Measurements from ENCODE around the gene PNP.

The PNP gene

DNA sequence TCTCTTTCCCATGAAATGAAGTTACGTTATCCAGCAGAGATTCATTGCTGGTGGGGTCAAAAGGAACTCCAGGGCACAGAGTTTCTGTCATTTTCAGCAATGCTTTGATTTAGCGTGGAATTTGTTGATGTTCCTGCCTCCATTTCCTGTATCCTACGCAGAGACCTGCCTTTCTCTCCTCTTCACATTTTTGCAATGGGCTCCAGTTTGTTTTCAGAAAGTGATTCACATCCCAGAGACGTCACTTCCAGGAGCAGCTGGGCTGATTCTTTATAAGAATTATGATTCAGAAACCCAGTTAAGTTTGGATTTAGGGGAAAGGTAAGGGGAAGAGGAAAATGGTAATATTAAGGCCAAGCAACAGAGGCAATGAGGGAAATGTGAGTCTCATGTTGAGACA, 47.7 kb downstream of the PNP start:
- no peak for TF ChIP-seq CTCF (IDR thresholded peaks at IDR 0.05; ENCODE audit: low read depth, low read length, missing control alignments)
- H3K4me3 ChIP-seq (replicated peaks; ENCODE audit: low read depth, low read length) = no peak overlapping the region
- no peak for DNase-seq (ENCODE audit: extremely low read depth, low read depth)

DNA sequence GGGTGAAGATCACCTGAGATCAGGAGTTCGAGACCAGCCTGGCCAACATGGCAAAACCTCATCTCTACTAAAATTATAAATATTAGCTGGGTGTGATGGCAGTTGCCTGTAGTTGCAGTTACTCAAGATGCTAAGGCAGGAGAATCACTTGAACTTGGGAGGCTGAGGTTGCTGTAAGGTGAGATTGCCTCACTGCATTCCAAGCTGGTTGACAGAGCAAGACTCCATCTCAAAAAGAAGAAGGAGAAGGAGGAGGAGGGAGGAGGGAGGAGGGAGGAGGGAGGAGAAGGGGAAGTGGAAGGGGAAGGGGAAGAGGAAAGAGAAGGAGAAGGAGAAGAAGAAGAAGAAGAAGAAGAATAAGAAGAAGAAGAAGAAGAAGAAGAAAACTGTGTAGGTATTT, 53.1 kb downstream of the PNP start:
- TF ChIP-seq CTCF (IDR thresholded peaks at IDR 0.05; ENCODE audit: low read depth, low read length, missing control alignments) = no peak
- DNase-seq (ENCODE audit: extremely low read depth, low read depth) = no peak
- H3K4me3 ChIP-seq (replicated peaks; ENCODE audit: low read depth, low read length) = no peak overlapping the region

GRCh38 chr14:20524027-20524426, 54.8 kb downstream of the PNP start:
- H3K4me3 ChIP-seq (replicated peaks; ENCODE audit: low read depth, low read length) = no peak overlapping the region
- no peak for DNase-seq (ENCODE audit: extremely low read depth, low read depth)
- TF ChIP-seq CTCF (IDR thresholded peaks at IDR 0.05; ENCODE audit: low read depth, low read length, missing control alignments) = no peak

Measured in HFF-Myc (cell line).